Heart right ventricle (tissue), 16 donors: ENCODE measurements around the gene MYH9. TPM values are rescaled to one million over a fixed set of nuclear protein-coding genes. Genes with fewer than 3 reads are reported as not detected.

Experiments
- ATAC-seq, 8 donors: fragments of 200-7000 bp; cut with Tn5 transposase; one replicate each; pipeline ENCODE4 v1.9.1; 2020; ENCODE audit warnings: mild to moderate bottlenecking in 8 of 8, moderate library complexity in 8 of 8, moderate number of reproducible peaks in 1 of 8
- DNase-seq, 2 donors: peaks; one replicate each; pipeline ENCODE4 v3.0.0-alpha.2; 2020
- H3K27ac ChIP-seq, 10 donors: fragments of 200-600 bp; sonication (generic) in 2 of 10; one replicate each; pipeline versions ENCODE4 v1.5.0 to v1.8.0; 2020 to 2022; ENCODE audit warnings: mild to moderate bottlenecking in 3 of 10
- H3K27me3 ChIP-seq, 7 donors: fragments of 200-600 bp; one replicate each; pipeline ENCODE4 v1.8.0; 2021 to 2022; ENCODE audit warnings: mild to moderate bottlenecking in 2 of 7
- H3K36me3 ChIP-seq, 9 donors: fragments of 200-600 bp; sonication (generic) in 1 of 9; one replicate each; pipeline versions ENCODE4 v1.5.0 to v1.8.0; 2020 to 2022; ENCODE audit warnings: mild to moderate bottlenecking in 2 of 9
- H3K4me1 ChIP-seq, 9 donors: fragments of 200-600 bp; sonication (generic) in 1 of 9; one replicate each; pipeline versions ENCODE4 v1.5.0 to v1.8.0; 2020 to 2022; ENCODE audit warnings: mild to moderate bottlenecking in 4 of 9
- H3K4me3 ChIP-seq, 10 donors: fragments of 200-600 bp; sonication (generic) in 2 of 10; one replicate each; pipeline versions ENCODE4 v1.5.0 to v1.8.0; 2020 to 2022; ENCODE audit warnings: mild to moderate bottlenecking in 7 of 10, moderate library complexity in 2 of 10
- H3K9me3 ChIP-seq, 11 donors: fragments of 200-600 bp in 10 of 11; sonication (generic) in 2 of 11; one replicate each; pipeline versions ENCODE4 v1.5.0 to v1.8.0; 2013 to 2022; ENCODE audit warnings: mild to moderate bottlenecking in 2 of 11, control low read depth in 1 of 11, moderate library complexity in 1 of 11
- CTCF ChIP-seq, 9 donors: fragments of 200-600 bp; sonication (generic) in 2 of 9; IDR thresholded peaks; one replicate each; pipeline versions ENCODE4 v1.5.0 to v1.8.0; 2021 to 2022; ENCODE audit warnings: antibody characterized with exemption in 9 of 9, mild to moderate bottlenecking in 5 of 9, moderate library complexity in 1 of 9
- WGBS, 2 donors: extraction: QIAGEN DNeasy Blood & Tissue Kit; methylation state at CpG; one replicate each; pipeline ENCODE4 v1.1.7; 2013; ENCODE audit warnings: inconsistent platforms in 1 of 2; 5-methylcytosine and 5-hydroxymethylcytosine counted together
- intact Hi-C, 10 donors: fragments of 100-400 bp; cut with DNase I; formaldehyde crosslinking; loops; one replicate each; pipeline versions ENCODE4 v1.11.1 to v1.14.2; 2022
- polyA plus RNA-seq, 2 donors: library from polyadenylated mRNA; stranded (reverse); fragments of 200-250 nt; gene quantifications; one replicate each; pipeline ENCODE4 v1.2.3, GENCODE V29; 2013
- total RNA-seq, 10 donors: library from RNA; stranded (reverse); fragmentation: NEBNext Ultra II Directional in 3 of 10; extraction: Animal tissue kit (Norgen Biotek cat#: 25700) in 3 of 10; gene quantifications; one replicate each; pipeline versions ENCODE4 v1.2.1 to v1.2.4, GENCODE V29; 2021 to 2023
- donor health status: Arrhythmogenic right ventricular cardiomyopathy.
- donor health status: ischemic (EF 13 %, LVEDD 7.1; RV severe dilation, severe dysfunction).
- donor health status: healthy with polysubstance abuse.
- donor health status: DM: no; HTN: yes; CAD: no.
- donor health status: DM: no; HTN: no; CAD: no.
- donor health status: ischemic (EF 25% LVEDD 6.9; RV normal size, moderate dysfunction).
- donor health status: ischemic (EF 25% LVEDD 5.7; RV mildly dilated, moderate dysfunction).
- donor health status: healthy.
- donor health status: DM: yes; HTN: yes; CAD: no.
- donor health status: Ischemic cardiomyopathy.
- donor health status: ischemic (EF 35%, LVEDD 5.7; RV mildly dilated, moderate dysfunction).
- donor health status: nonischemic (EF 11% LVEDD 7.7; RV severe dilation, severe dysfunction).
- donor health status: DM: yes; HTN: yes; CAD: no.
- donor health status: PGD.
- donor health status: ischemic (EF 29% LVEDD 5.4; RV normal size, mild dysfunction).
- donor health status: nonischemic (EF 23%, LVEDD 6.1; RV moderate dilation, normal function).

Gene MYH9
- total and polyA plus RNA-seq, 12 donors: 132 to 345 (median 189) TPM

- no peak for ATAC-seq
- H3K36me3 ChIP-seq: peaks cover 47 to 100% (median 100%) of the 10 kb centered on the region in 9 donors
- H3K27me3 ChIP-seq: no peaks in the 10 kb centered on the region
- intact Hi-C loops: no loop called here
- no peak for DNase-seq
- H3K4me1 ChIP-seq: peaks cover 0 to 7% (median 0%) of the 10 kb centered on the region in 9 donors
- H3K9me3 ChIP-seq: no peaks in the 10 kb centered on the region
- WGBS, 2 donors: 88 to 89% methylated on average over 8 of the region's 8 CpGs
- no peak overlapping the region for H3K4me3 ChIP-seq
- no peak overlapping the region for H3K27ac ChIP-seq
- TF ChIP-seq CTCF (IDR thresholded peaks at IDR 0.05): no peak
These were observed 89.6 kb downstream of the MYH9 start for GRCh38 chr22:36298118-36298517.

- H3K27ac ChIP-seq: no peak overlapping the region
- H3K4me1 ChIP-seq: peaks cover 0 to 7% (median 0%) of the 10 kb centered on the region in 9 donors
- DNase-seq (no peak), ATAC-seq (no peak)
- intact Hi-C loops: no loop called here
- no peaks in the 10 kb centered on the region for H3K27me3 ChIP-seq
- H3K9me3 ChIP-seq: no peaks in the 10 kb centered on the region
- peaks cover 47 to 100% (median 100%) of the 10 kb centered on the region in 9 donors for H3K36me3 ChIP-seq
- H3K4me3 ChIP-seq: no peak overlapping the region
- TF ChIP-seq CTCF (IDR thresholded peaks at IDR 0.05): no peak
- WGBS, 2 donors: 85% methylated on average over 19 of the region's 19 CpGs
These were observed 90.2 kb downstream of the MYH9 start for GRCh38 chr22:36297568-36297967.

GRCh38 chr22:36296690-36297089 lies 91.1 kb downstream of the MYH9 start:
- intact Hi-C loops: no loop called here
- ATAC-seq (no peak), DNase-seq (no peak)
- no peak for TF ChIP-seq CTCF (IDR thresholded peaks at IDR 0.05)
- peaks cover 48 to 100% (median 100%) of the 10 kb centered on the region in 9 donors for H3K36me3 ChIP-seq
- peaks cover 0 to 7% (median 0%) of the 10 kb centered on the region in 9 donors for H3K4me1 ChIP-seq
- no peak overlapping the region for H3K27ac ChIP-seq
- H3K9me3 ChIP-seq: no peaks in the 10 kb centered on the region
- WGBS, 2 donors: 93 to 96% methylated on average over 15 of the region's 15 CpGs
- H3K4me3 ChIP-seq: no peak overlapping the region
- H3K27me3 ChIP-seq: no peaks in the 10 kb centered on the region

- peak overlapping the region in 1 of 10 donors; percentile 15 for H3K27ac ChIP-seq
- WGBS, 2 donors: 84 to 92% methylated on average over 7 of the region's 7 CpGs
- ATAC-seq (no peak), DNase-seq (no peak)
- no peak for TF ChIP-seq CTCF (IDR thresholded peaks at IDR 0.05)
- intact Hi-C loops: no loop called here
- peaks cover 48 to 98% (median 87%) of the 10 kb centered on the region in 9 donors for H3K36me3 ChIP-seq
- H3K9me3 ChIP-seq: no peaks in the 10 kb centered on the region
- no peaks in the 10 kb centered on the region for H3K27me3 ChIP-seq
- H3K4me1 ChIP-seq: no peaks in the 10 kb centered on the region
- no peak overlapping the region for H3K4me3 ChIP-seq
These were observed 92.5 kb downstream of the MYH9 start for GRCh38 chr22:36295247-36295646.
